Endothelial cell of umbilical vein (primary cell): Measurements from ENCODE around the gene ARSJ. TPM values are rescaled to one million over a fixed set of nuclear protein-coding genes. Genes with fewer than 3 reads are reported as not detected.

Source experiments
- BruUV-seq: library from RNA; stranded (reverse); fragments of 400-500 nt; replicated peaks from 2 replicates; lab custom pipeline; 2021; lab: Mats Ljungman, UMichigan
- CTCF ChIA-PET: fragments of 300-600, 350-600 bp; sonication (Branson Sonifier 250); formaldehyde crosslinking; loops from one replicate; lab custom pipeline; 2021; ENCODE audit warnings: antibody characterized with exemption, inconsistent platforms; lab: Charles Lee
- POLR2A ChIA-PET: fragments of 300-600, 350-600 bp; sonication (Branson Sonifier 250); formaldehyde crosslinking; loops from one replicate; lab custom pipeline; 2021; ENCODE audit warnings: antibody characterized with exemption, inconsistent platforms; lab: Charles Lee
- DNase-seq: peaks from one replicate; pipeline ENCODE4 v3.0.0-alpha.2; 2011; ENCODE audit warnings: low read depth, low spot score
- FAIRE-seq: peaks from 2 replicates; lab custom pipeline; 2011; peaks lifted over from hg19 to GRCh38; lab: Jason Lieb, UNC
- H2AFZ ChIP-seq: 2 replicates; pipeline ENCODE4 v1.6.0; 2012; ENCODE audit warnings: low read depth, low read length, control low read depth, inconsistent platforms
- H3K27ac ChIP-seq: 2 replicates; pipeline ENCODE4 v1.5.1; 2011; ENCODE audit warnings: low read depth, mild to moderate bottlenecking, control low read depth, low read length, moderate library complexity; ENCODE audit not compliant: insufficient read depth
- H3K27me3 ChIP-seq, 2 experiments: 2 replicates each; pipeline versions ENCODE4 v1.6.0 to v1.6.1; 2011; ENCODE audit warnings: low read length in 2 of 2, mixed read lengths in 1 of 2; ENCODE audit not compliant: control insufficient read depth in 2 of 2, insufficient read depth in 2 of 2
- H3K36me3 ChIP-seq, 2 experiments: 2 replicates in 1 of 2; 3 replicates in 1 of 2; pipeline ENCODE4 v1.5.1; 2011; ENCODE audit warnings: low read length in 2 of 2, mild to moderate bottlenecking in 1 of 2, moderate library complexity in 1 of 2; ENCODE audit not compliant: control insufficient read depth in 2 of 2, insufficient read depth in 2 of 2; ENCODE audit errors: extremely low read depth in 1 of 2
- H3K4me1 ChIP-seq: 3 replicates; pipeline ENCODE4 v1.5.1; 2011; ENCODE audit warnings: mild to moderate bottlenecking, low read length; ENCODE audit not compliant: control insufficient read depth, insufficient read depth; ENCODE audit errors: extremely low read depth
- H3K4me2 ChIP-seq: 2 replicates; pipeline ENCODE4 v1.6.1; 2011; ENCODE audit warnings: low read length, control low read depth, mixed read lengths; ENCODE audit not compliant: insufficient read depth
- H3K4me3 ChIP-seq, 3 experiments: fragments of 200-600 bp in 1 of 3; sonication (generic), shearing (Covaris generic) in 1 of 3; replicated peaks in 1 of 3; 2 replicates each; pipeline ENCODE4 v1.5.1; 2011 to 2016; ENCODE audit warnings: control low read depth in 3 of 3, low read length in 3 of 3, mild to moderate bottlenecking in 2 of 3, inconsistent platforms in 1 of 3, low read depth in 1 of 3, moderate library complexity in 1 of 3; ENCODE audit not compliant: insufficient read depth in 1 of 3
- H3K79me2 ChIP-seq: 2 replicates; pipeline ENCODE4 v1.6.0; 2012; ENCODE audit warnings: low read length, inconsistent platforms; ENCODE audit not compliant: control insufficient read depth, insufficient read depth
- H3K9ac ChIP-seq: replicated peaks from 2 replicates; pipeline ENCODE3; 2011; ENCODE audit warnings: low read length, control low read depth; ENCODE audit not compliant: insufficient read depth; ENCODE audit errors: extremely low read depth
- H3K9me1 ChIP-seq: replicated peaks from 3 replicates; pipeline ENCODE4 v1.6.0; 2011; ENCODE audit warnings: mild to moderate bottlenecking, low read length; ENCODE audit not compliant: control insufficient read depth, insufficient read depth; ENCODE audit errors: extremely low read depth
- H3K9me3 ChIP-seq: replicated peaks from 2 replicates; pipeline ENCODE4 v1.5.1; 2012; ENCODE audit warnings: low read length, inconsistent platforms; ENCODE audit not compliant: control insufficient read depth, insufficient read depth
- H4K20me1 ChIP-seq: replicated peaks from 2 replicates; pipeline ENCODE3; 2011; ENCODE audit warnings: mild to moderate bottlenecking, low read length; ENCODE audit not compliant: control insufficient read depth, insufficient read depth; ENCODE audit errors: extremely low read depth
- FOS ChIP-seq: IDR thresholded peaks from 2 replicates; pipeline ENCODE4 v1.6.1; 2011; ENCODE audit warnings: mild to moderate bottlenecking, low read length, moderate library complexity, borderline replicate concordance; ENCODE audit not compliant: insufficient read depth
- MAX ChIP-seq: IDR thresholded peaks from 2 replicates; pipeline ENCODE4 v1.6.1; 2011; ENCODE audit not compliant: insufficient read depth, insufficient read length
- POLR2A ChIP-seq: IDR thresholded peaks from 2 replicates; pipeline ENCODE4 v1.6.1; 2012; ENCODE audit warnings: low read depth, mild to moderate bottlenecking, control low read depth, low read length
- POLR2AphosphoS5 ChIP-seq: IDR thresholded peaks from 2 replicates; pipeline ENCODE4 v1.6.1; 2012; ENCODE audit warnings: low read depth, mild to moderate bottlenecking, control low read depth, low read length, moderate library complexity; ENCODE audit not compliant: insufficient read depth
- dilution Hi-C: fragments of 300-500 bp; cut with MboI; formaldehyde crosslinking; loops from one replicate; pipeline ENCODE4 v1.15.0; 2019; ENCODE audit warnings: low sequenced_read_pairs; ENCODE audit not compliant: extremely low pct_ligation_motif_present
- intact Hi-C: fragments of 100-400 bp; cut with micrococcal nuclease; formaldehyde crosslinking; loops from one replicate; pipeline ENCODE4 v1.10.0; 2022
- polyA plus RNA-seq, 4 experiments: library from polyadenylated mRNA; depleted of rRNA in 3 of 4; stranded (reverse) in 3 of 4; unstranded in 1 of 4; fragments of >200 nt; gene quantifications; 2 replicates each; pipeline versions ENCODE4 v1.2.1 to v1.2.3, GENCODE V29; 2011 to 2012; ENCODE audit warnings: missing spikeins in 1 of 4
- total RNA-seq: library from RNA; stranded (reverse); gene quantifications from 2 replicates; pipeline ENCODE4 v1.2.3, GENCODE V29; 2021

ARSJ gene
- total and polyA plus RNA-seq, 2 donors (not counting 3 experiments of a cell fraction or from before 2014, with no cell fraction given) = 21.9 to 50.0 TPM

DNA sequence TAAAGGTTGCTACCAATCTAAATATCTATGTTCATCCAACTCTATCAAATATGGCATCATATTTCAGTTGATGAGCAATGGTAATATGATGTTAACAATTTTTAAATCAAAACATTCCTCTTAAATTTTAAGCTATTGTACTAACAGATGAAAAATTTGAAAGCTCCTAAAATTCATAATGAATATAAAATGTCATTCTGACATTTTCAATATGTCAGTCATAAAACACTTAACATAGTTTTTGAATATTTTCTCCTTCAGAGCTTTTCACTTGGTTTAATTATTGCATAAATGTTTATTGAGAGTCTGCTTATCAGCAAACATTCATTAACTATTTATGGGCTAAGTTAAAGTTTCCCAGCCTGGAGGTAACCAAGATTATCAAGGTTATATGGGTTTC lies 11.8 kb downstream of the ARSJ start:
- Histone ChIP-seq H3K9ac (no peak overlapping the region), H3K4me3 (no peak overlapping the region), H3K4me2 (no peak overlapping the region), H3K79me2 (peaks cover 93% of the 10 kb centered on the region), H3K27ac (no peak overlapping the region), H3K9me3 (no peaks in the 10 kb centered on the region), H4K20me1 (no peaks in the 10 kb centered on the region), H2AFZ (no peak overlapping the region), H3K9me1 (no peaks in the 10 kb centered on the region), H3K27me3 (no peaks in the 10 kb centered on the region), H3K4me1 (peaks cover 35% of the 10 kb centered on the region), H3K36me3 (peaks cover 0 to 10% of the 10 kb centered on the region in 2 experiments)
- FAIRE-seq (no peak), DNase-seq (no peak)
- dilution Hi-C loops (no loop called here), intact Hi-C loops (no loop called here)
- no peak for TF ChIP-seq FOS
- no peak for TF ChIP-seq POLR2AphosphoS5
- TF ChIP-seq MAX = no peak
- TF ChIP-seq POLR2A = no peak
- POLR2A ChIA-PET = no interaction called here
- no TSS peak for BruUV-seq
- CTCF ChIA-PET = interaction anchor here (1.4 kb wide), 1 partner anchor 17 kb away, joined by 3 read pairs; no protein-coding TSS in a partner anchor

DNA sequence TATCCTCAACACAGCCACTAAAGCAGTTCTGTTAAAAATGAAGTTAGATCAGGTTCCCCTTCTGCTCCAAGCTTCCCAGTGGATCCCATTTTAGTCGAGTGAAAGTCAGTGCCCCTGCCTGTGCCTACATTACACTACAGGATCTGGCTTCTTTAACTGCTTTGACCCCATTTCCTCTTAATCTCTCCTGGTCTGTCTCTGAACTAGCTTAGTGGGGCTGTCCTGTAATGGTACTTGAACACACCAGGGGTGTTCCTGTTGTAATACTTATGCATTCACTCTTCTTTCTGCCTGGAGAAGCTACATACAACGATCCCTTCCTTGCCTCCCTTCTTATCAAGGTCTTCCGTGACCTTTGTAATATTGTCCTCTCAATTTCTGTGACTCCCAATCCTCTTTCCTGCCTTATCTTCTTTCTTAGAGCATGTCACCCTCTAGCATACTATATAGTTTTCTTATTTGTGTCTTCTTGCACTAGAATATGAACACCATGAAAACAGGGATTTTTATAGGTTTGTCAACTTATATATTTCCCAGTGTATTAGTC lies 16.7 kb downstream of the ARSJ start:
- dilution Hi-C loops = no loop called here
- TF ChIP-seq MAX (no peak), POLR2A (peak; percentile 17)
- peak overlapping the region; percentile 47 for H3K4me2 ChIP-seq

More for the DNA sequence above, 16.7 kb downstream of the ARSJ start:
- H4K20me1 ChIP-seq = no peaks in the 10 kb centered on the region
- intact Hi-C loops = no loop called here
- DNase-seq (no peak), FAIRE-seq (no peak)
- ChIA-PET POLR2A (no interaction called here), CTCF (no interaction called here)
- H3K4me3 ChIP-seq = no peak overlapping the region
- no peak overlapping the region for H3K27ac ChIP-seq
- peaks cover 0 to 9% of the 10 kb centered on the region in 2 experiments for H3K36me3 ChIP-seq
- no peaks in the 10 kb centered on the region for H3K9me1 ChIP-seq
- H3K9me3 ChIP-seq = no peaks in the 10 kb centered on the region
- H3K27me3 ChIP-seq = no peaks in the 10 kb centered on the region
- H3K9ac ChIP-seq = no peak overlapping the region
- H3K4me1 ChIP-seq = peaks cover 51% of the 10 kb centered on the region
- no TSS peak for BruUV-seq
- H3K79me2 ChIP-seq = peaks cover 85% of the 10 kb centered on the region
- no peak overlapping the region for H2AFZ ChIP-seq
